Ammon's horn (tissue), 1 donor: ENCODE measurements around the gene MDC1.

ENCODE experiments used
- DNase-seq: peaks from one replicate; pipeline ENCODE4 v3.0.0-alpha.2; 2016; ENCODE audit warnings: low spot score

The MDC1 gene

GRCh38 chr6:30707281-30707850 is 9.7 kb downstream of the MDC1 start:
- DNase-seq = no peak

GRCh38 chr6:30705620-30706019 is 11.5 kb downstream of the MDC1 start:
- DNase-seq = no peak

GRCh38 chr6:30703821-30704220 is 13.3 kb downstream of the MDC1 start:
- DNase-seq = no peak

GRCh38 chr6:30703011-30703410 is 14.1 kb downstream of the MDC1 start:
- DNase-seq = no peak

GRCh38 chr6:30700340-30700739 is 16.7 kb downstream of the MDC1 start:
- peak; percentile 42 for DNase-seq

GRCh38 chr6:30696432-30696831 is 20.6 kb downstream of the MDC1 start:
- no peak for DNase-seq

GRCh38 chr6:30691208-30691847 is 25.8 kb downstream of the MDC1 start:
- no peak for DNase-seq

GRCh38 chr6:30690403-30691207 is 26.5 kb downstream of the MDC1 start, which contains the start of gene NRM:
Gene NRM, minus strand, starts transcription at chr6:30690984. Its CDS starts 10 bp downstream, at chr6:30690974.
- DNase-seq = peak; percentile 86

GRCh38 chr6:30689985-30690384 is 27.1 kb downstream of the MDC1 start:
- DNase-seq = no peak

- DNase-seq = no peak
Measured at GRCh38 chr6:30689022-30689865, 27.8 kb downstream of the MDC1 start.

GRCh38 chr6:30688569-30688968 is 28.5 kb downstream of the MDC1 start:
- DNase-seq = no peak

- DNase-seq = peak; percentile 25
Measured at GRCh38 chr6:30687659-30688431, 29.2 kb downstream of the MDC1 start.

GRCh38 chr6:30686908-30687658 is 30.0 kb downstream of the MDC1 start:
- DNase-seq = peak; percentile 84

- peak; percentile 50 for DNase-seq
Measured at GRCh38 chr6:30686009-30686907, 30.8 kb downstream of the MDC1 start, which contains the start of gene PPP1R18. Gene PPP1R18, minus strand, starts transcription at chr6:30686645. Its CDS starts 627 bp downstream, at chr6:30686018.

GRCh38 chr6:30685157-30686008 is 31.7 kb downstream of the MDC1 start:
- no peak for DNase-seq

- DNase-seq = peak; percentile 60
Measured at GRCh38 chr6:30684386-30685156, 32.5 kb downstream of the MDC1 start.

- DNase-seq = no peak
Measured at GRCh38 chr6:30683980-30684338, 33.1 kb downstream of the MDC1 start.
